Measurements from ENCODE around the gene FOXN3.

The FOXN3 gene

GRCh38 chr14:89430391-89431236 lies 13.6 kb upstream of the FOXN3 start:
- DNase-seq, result no peak

GRCh38 chr14:89429199-89430181 lies 12.5 kb upstream of the FOXN3 start:
- DNase-seq, result no peak

GRCh38 chr14:89428546-89429198 lies 11.6 kb upstream of the FOXN3 start:
- no peak for DNase-seq

- no peak for DNase-seq
Measured at GRCh38 chr14:89428173-89428523, 11.1 kb upstream of the FOXN3 start.

- no peak for DNase-seq
Measured at GRCh38 chr14:89427426-89428172, 10.6 kb upstream of the FOXN3 start.

- no peak for DNase-seq
Measured at GRCh38 chr14:89425931-89426330, 8.9 kb upstream of the FOXN3 start.

GRCh38 chr14:89424241-89424640 lies 7.2 kb upstream of the FOXN3 start:
- no peak for DNase-seq

- DNase-seq, result no peak
Measured at GRCh38 chr14:89422952-89423345, 5.9 kb upstream of the FOXN3 start.

- DNase-seq, result no peak
Measured at GRCh38 chr14:89422181-89422951, 5.3 kb upstream of the FOXN3 start.

GRCh38 chr14:89420502-89420901 lies 3.5 kb upstream of the FOXN3 start:
- no peak for DNase-seq

- no peak for DNase-seq
Measured at GRCh38 chr14:89419973-89420482, 3.0 kb upstream of the FOXN3 start.

- no peak for DNase-seq
Measured at GRCh38 chr14:89418976-89419375, 1.9 kb upstream of the FOXN3 start.

GRCh38 chr14:89418452-89418851 lies 1.4 kb upstream of the FOXN3 start:
- DNase-seq, result no peak

- no peak for DNase-seq
Measured at GRCh38 chr14:89417465-89418225, 612 bp upstream of the FOXN3 start.

- no peak for DNase-seq
Measured at GRCh38 chr14:89416002-89416995, 734 bp downstream of the FOXN3 start.

GRCh38 chr14:89415159-89415558 lies 1.9 kb downstream of the FOXN3 start:
- no peak for DNase-seq

- DNase-seq, result no peak
Measured at GRCh38 chr14:89411976-89412375, 5.1 kb downstream of the FOXN3 start.

- DNase-seq, result no peak
Measured at GRCh38 chr14:89409961-89410360, 7.1 kb downstream of the FOXN3 start.

- DNase-seq, result no peak
Measured at GRCh38 chr14:89408907-89409700, 7.9 kb downstream of the FOXN3 start.

All from NCI-H2029 (cell line).